Measurements from ENCODE around the gene CEMIP.

CEMIP gene

GRCh38 chr15:80780416-80781221 lies 1.4 kb downstream of the CEMIP start:
- peak in 5 of 56 donors; percentile 2 to 16 (median 7) for DNase-seq

- DNase-seq = no peak
These were observed 4.1 kb downstream of the CEMIP start for GRCh38 chr15:80783260-80783659.

- DNase-seq = no peak
These were observed 6.2 kb downstream of the CEMIP start for GRCh38 chr15:80785335-80785734.

- DNase-seq = no peak
These were observed 6.7 kb downstream of the CEMIP start for GRCh38 chr15:80785811-80786354.

GRCh38 chr15:80787316-80787715 lies 8.1 kb downstream of the CEMIP start:
- no peak for DNase-seq

- DNase-seq = no peak
These were observed 9.4 kb downstream of the CEMIP start for GRCh38 chr15:80788536-80788935.

- no peak for DNase-seq
These were observed 10.1 kb downstream of the CEMIP start for GRCh38 chr15:80789296-80789695.

- no peak for DNase-seq
These were observed 10.6 kb downstream of the CEMIP start for GRCh38 chr15:80789796-80790195.

GRCh38 chr15:80790236-80790635 lies 11.1 kb downstream of the CEMIP start:
- DNase-seq = no peak

GRCh38 chr15:80791004-80791403 lies 11.8 kb downstream of the CEMIP start:
- DNase-seq = no peak

- no peak for DNase-seq
These were observed 17.2 kb downstream of the CEMIP start for GRCh38 chr15:80796407-80796806.

- DNase-seq = no peak
These were observed 19.7 kb downstream of the CEMIP start for GRCh38 chr15:80798911-80799310.

- no peak for DNase-seq
These were observed 20.9 kb downstream of the CEMIP start for GRCh38 chr15:80800067-80800466.

GRCh38 chr15:80801891-80802680 lies 22.9 kb downstream of the CEMIP start:
- no peak for DNase-seq

- no peak for DNase-seq
These were observed 24.7 kb downstream of the CEMIP start for GRCh38 chr15:80803580-80804525.

- DNase-seq = no peak
These were observed 25.9 kb downstream of the CEMIP start for GRCh38 chr15:80804970-80805495.

- no peak for DNase-seq
These were observed 32.7 kb downstream of the CEMIP start for GRCh38 chr15:80811781-80812315.

- DNase-seq = no peak
These were observed 35.9 kb downstream of the CEMIP start for GRCh38 chr15:80815106-80815505.

- DNase-seq = no peak
These were observed 37.0 kb downstream of the CEMIP start for GRCh38 chr15:80816049-80816653.

- no peak for DNase-seq
These were observed 37.8 kb downstream of the CEMIP start for GRCh38 chr15:80816936-80817335.
